GM12874 (cell line): ENCODE data around the gene RAB37.

ENCODE experiments used
- TF ChIP-seq, protein P1 (sequence below): IDR thresholded peaks from 2 replicates; pipeline ENCODE4 v1.5.1; 2011; ENCODE audit warnings: low read depth, mild to moderate bottlenecking, control low read depth, low read length, moderate library complexity; ENCODE audit not compliant: insufficient read depth

The RAB37 gene, protein sequence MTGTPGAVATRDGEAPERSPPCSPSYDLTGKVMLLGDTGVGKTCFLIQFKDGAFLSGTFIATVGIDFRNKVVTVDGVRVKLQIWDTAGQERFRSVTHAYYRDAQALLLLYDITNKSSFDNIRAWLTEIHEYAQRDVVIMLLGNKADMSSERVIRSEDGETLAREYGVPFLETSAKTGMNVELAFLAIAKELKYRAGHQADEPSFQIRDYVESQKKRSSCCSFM

DNA sequence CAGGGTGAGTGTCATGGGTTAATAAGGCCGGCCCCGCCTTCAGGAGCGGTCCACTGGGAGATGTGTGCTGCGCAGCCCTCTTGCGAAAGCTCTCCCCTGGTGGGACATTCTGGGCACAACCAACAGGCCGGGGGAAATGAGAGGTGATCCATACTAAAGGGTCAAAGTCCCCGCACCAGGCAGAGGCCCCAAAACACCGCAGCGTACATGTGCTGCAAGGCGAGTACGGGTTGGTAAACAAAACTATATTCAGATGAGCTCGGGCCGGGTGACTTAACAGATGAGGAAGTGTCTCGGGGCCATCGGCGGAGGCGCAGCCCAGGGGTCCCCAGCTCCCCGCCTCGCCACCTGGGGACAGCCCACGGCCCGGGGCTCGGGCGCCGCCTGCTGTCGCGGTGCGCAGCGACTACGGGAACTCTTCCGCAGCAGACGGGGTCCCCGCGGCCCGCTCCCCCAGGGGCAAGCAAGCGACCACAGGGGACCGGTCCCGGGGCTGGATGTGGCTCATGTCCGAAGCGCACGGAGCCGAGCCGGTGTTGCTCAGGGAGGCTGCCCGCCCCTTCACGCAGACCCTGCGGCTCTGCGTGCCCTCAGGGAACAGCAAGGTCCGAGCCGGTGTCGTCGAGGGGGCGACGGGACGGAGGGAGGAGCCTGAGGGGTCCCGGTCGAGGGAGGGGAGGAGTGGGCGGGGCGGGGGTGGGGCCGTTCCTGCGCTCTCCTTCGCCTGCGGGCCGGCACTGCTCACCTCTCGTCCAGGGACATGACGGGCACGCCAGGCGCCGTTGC is at the start of gene RAB37:
TSS of gene RAB37 (plus strand) at position 744 of the 786 bp plus-strand sequence. CDS start at position 761, 17 bp downstream.
- TF ChIP-seq, protein P1, sequence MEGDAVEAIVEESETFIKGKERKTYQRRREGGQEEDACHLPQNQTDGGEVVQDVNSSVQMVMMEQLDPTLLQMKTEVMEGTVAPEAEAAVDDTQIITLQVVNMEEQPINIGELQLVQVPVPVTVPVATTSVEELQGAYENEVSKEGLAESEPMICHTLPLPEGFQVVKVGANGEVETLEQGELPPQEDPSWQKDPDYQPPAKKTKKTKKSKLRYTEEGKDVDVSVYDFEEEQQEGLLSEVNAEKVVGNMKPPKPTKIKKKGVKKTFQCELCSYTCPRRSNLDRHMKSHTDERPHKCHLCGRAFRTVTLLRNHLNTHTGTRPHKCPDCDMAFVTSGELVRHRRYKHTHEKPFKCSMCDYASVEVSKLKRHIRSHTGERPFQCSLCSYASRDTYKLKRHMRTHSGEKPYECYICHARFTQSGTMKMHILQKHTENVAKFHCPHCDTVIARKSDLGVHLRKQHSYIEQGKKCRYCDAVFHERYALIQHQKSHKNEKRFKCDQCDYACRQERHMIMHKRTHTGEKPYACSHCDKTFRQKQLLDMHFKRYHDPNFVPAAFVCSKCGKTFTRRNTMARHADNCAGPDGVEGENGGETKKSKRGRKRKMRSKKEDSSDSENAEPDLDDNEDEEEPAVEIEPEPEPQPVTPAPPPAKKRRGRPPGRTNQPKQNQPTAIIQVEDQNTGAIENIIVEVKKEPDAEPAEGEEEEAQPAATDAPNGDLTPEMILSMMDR, result peak; percentile 78

DNA sequence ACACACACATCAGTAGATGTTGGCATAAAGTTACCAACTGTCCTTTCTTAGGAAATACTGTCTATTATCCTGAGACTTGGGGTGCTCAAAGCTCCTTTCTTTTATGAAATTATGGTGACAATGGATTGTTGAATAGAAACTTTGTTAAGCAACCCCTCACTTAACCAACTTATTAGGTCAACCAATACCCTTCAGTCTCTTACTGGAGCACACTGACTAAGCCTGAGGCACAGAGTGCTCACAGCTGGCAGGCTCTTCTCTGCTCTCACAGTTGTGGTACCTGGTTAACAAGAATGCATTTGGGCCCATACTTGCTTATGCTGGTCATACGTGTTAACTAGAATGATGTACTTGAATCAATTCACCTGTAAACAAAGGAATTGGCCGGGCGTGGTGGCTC is 49.2 kb upstream of the RAB37 start:
- TF ChIP-seq, protein P1, result no peak

DNA sequence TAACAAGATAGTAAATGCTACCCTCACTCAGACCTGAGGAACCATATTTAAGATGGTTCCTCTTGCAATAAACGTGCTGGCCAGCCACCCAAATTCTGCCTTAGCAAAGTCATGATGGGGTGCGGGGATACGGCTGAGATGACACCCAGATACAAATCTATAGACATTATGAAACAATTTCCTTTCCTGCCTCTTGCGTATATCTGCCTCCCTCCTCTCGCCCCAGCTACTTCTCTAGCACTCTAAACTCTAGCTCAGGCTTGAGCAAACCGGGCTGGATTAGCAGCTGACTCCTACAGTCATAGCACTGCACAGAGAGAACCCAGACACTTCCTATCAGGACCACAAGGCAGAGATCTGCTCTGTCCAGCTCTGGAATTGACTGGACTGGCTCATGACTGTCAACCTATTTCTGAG is 46.6 kb upstream of the RAB37 start:
- TF ChIP-seq, protein P1, result no peak

DNA sequence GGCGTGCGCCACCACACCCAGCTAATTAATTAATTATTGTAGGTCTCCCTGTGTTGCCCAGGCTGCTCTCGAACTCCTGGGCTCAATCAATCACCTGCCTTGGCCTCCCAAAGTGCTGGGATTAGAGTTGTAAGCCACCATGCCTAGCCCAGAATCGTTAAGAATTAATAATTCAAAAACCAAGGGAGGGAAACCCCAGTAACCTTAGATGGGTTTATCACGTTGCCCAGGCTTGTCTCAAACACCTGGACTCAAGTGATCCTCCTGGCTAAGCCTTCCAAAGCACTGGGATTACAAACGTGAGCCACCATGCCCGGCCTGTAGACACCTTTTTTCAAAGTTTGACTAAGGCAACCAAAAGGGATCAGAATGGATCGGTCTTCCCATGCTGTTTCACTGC is 45.9 kb upstream of the RAB37 start:
- TF ChIP-seq, protein P1, result no peak

DNA sequence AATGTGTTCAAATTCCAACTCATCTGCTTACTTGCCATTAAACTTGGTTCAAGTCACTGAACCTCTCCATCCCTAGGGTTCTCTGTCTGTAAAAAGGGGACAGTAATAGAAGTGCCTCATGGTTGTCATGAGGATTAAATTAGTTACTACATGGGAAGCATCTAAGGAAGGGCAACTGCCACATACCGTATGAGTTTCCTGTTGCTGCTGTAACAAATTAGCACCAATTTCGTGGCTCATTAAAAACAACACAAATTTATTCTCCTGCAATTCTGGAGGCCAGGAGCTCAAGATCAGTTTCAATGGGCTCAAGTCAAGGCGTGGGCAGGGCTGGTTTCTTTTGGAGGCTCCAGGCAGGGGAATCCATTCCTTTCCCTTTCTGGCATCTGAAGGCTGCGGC is 43.0 kb upstream of the RAB37 start:
- TF ChIP-seq, protein P1, result no peak

DNA sequence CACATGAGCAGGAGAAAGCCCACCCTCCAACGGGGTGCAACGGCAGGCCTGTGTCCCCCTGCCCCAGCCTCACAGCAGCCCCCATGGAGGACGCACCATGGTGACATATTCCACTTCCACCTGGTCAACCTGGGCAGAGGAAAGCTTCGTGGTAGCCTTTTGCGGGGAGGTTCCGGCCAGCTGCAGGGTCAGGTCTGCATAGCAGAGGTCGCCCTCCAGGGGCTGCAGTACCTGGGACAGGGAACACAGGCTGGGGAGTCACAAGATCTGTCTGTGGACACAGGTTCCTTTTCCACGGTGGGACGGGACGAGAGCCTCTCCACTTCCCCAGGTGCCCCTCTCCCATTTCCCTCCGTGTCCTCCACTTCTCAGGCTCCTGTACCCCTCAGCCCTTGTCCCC is 41.4 kb upstream of the RAB37 start:
- TF ChIP-seq, protein P1, result no peak

DNA sequence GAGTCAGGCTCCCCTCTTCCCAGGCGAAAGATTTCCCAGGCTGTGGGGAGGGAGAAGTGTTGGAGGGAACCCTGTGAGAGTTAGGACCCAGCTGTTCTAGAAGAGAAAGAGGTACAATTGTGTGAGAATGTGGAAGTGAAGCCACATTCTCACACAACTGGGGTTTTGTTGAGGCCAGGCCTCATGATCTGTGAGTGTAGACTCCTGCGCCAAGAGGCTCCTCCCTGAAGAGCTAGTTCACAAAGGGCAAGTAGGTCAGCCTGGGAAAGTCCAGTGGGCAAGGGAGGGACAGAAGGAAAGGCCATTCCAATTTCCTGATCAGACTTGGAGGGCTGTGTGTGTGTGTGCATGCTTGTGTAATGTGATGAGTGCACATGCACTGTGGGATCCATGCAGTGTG is 39.5 kb upstream of the RAB37 start:
- TF ChIP-seq, protein P1, result no peak
